ENCODE measurements around the gene NOVA2.
"Not testable (repeated sequence)": the region's sequence is repeated elsewhere in the genome, so short reads cannot be mapped to it uniquely, and the experiment has no call there.

The NOVA2 gene

GRCh38 chr19:45919678-45920077, 54.0 kb downstream of the NOVA2 start:
- DNase-seq = no peak

DNA sequence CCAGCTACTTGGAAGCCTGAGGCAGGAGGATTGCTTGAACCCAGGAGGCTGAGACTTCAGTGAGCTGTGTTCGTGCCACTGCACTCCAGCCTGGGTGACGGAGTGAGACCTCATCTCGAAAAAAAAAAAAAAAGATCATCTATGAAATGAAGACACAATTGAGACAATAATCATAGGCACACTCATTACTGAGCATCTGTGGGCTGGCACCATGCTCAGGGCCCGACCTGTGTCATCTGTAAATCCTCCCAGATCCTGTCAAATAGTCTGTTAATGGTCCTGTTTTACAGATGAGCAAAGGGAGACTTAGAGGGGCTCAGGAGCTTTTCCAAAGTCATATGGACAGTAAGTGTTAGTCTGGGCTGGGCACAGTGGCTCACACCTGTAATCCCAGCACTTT, 54.9 kb downstream of the NOVA2 start:
- no peak for DNase-seq

DNA sequence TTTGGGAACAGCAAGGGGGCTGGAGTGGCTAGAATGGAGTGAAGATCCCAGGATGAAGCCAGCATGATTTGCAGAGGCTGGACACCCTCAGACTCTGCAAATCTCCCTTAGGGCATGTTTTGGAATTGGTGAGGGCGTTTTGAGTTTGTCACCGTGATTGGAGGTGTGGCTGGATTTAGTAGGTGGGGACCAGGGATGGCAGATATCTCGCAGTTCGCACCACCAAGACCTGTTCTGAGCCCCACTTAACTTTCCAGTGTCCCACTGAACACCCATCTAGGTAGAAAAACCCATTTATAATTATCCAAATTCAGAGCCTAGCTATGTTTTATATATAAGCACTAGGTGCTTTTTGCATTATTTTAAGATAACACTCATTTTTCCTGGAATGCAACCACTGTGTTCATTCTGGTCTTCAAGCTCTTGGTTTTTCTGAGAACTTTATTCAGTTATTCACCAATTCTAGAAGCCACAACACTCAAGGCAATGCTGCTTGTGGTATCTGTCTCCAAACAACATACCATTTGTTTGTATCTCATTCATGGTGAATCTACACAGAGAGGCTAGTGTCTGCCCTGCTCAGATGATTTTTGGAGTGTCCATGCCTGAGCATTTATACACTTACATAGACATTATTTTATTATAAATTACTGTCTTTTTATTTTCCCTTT, 56.1 kb downstream of the NOVA2 start:
- DNase-seq = no peak

GRCh38 chr19:45913874-45914830, 59.5 kb downstream of the NOVA2 start, which contains the start of gene NANOS2:
Gene NANOS2 (minus strand): TSS chr19:45914778. CDS start chr19:45914693, 85 bp downstream.
- DNase-seq = no peak

GRCh38 chr19:45911291-45911690, 62.4 kb downstream of the NOVA2 start:
- no peak for DNase-seq

DNA sequence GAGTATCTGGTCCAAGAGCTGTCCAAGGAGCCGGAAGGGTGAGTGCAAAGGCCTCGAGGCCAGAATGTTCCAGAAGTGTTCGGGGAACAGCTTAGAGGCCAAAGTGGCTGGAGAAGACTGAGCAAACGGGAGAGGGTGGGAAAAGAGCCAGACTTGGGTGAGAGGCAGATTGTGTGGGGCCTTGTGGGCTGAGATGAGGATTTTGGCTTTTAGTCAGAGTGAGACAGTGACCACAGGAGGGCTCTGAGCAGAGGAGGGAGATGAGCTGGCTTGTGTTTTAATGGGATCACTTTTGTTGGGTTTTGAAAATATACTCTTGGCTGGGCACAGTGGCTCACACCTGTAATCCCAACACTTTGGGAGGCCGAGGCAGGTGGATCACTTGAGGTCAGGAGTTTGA, 64.7 kb downstream of the NOVA2 start:
- DNase-seq = no peak

GRCh38 chr19:45906221-45906620, 67.4 kb downstream of the NOVA2 start:
- DNase-seq = no peak

DNA sequence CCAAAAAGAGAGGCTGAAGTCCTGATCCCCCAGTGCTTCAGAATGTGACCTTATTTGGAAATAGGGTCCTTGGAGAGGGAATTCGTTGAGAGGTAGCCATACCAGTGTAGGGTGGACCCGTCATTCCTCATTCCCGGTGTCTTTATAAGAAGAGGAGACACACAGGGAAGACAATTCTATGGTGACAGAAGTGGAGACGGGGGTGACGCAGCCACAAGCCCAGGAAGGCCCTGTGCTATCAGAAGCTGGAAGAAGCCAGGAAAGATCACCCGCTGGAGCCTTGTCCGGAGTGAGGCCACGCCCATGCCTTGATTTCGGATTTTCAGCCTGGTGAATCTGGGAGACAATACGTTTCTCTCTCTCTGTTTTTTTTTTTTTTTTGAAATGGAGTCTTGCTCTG, 68.7 kb downstream of the NOVA2 start:
- no peak for DNase-seq

- DNase-seq = peak; percentile 97
These were observed 70.7 kb downstream of the NOVA2 start for GRCh38 chr19:45902651-45903625.

- DNase-seq = peak; percentile 49
These were observed 71.6 kb downstream of the NOVA2 start, which contains the start of gene MYPOP for GRCh38 chr19:45901912-45902650. Gene MYPOP (minus strand): TSS chr19:45902613. CDS start chr19:45901773, 840 bp downstream.

DNA sequence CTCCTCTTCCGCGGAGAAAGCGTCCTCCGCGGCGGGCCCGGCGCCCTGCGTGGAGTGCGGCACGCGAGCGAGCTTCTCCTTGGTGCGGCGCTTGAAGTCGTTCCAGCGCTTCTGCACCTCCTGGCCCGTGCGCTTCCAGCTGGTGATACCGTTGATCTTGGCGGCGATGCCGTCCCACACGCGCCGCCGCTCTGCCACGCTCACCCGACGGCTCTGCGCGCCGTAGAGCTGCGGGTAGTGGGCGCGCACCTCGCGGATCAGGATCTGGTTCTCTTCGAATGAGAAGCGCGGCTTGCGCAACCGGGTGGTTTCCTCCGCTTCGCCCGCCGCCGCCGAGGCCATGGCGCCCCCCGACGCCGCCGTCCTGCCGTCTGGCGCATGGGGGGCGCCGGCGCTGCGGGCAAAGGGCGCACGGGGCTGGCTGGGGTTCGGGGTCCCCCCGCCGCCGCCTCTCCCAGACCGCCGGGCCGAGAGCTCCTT, 72.2 kb downstream of the NOVA2 start:
- DNase-seq = no peak

DNA sequence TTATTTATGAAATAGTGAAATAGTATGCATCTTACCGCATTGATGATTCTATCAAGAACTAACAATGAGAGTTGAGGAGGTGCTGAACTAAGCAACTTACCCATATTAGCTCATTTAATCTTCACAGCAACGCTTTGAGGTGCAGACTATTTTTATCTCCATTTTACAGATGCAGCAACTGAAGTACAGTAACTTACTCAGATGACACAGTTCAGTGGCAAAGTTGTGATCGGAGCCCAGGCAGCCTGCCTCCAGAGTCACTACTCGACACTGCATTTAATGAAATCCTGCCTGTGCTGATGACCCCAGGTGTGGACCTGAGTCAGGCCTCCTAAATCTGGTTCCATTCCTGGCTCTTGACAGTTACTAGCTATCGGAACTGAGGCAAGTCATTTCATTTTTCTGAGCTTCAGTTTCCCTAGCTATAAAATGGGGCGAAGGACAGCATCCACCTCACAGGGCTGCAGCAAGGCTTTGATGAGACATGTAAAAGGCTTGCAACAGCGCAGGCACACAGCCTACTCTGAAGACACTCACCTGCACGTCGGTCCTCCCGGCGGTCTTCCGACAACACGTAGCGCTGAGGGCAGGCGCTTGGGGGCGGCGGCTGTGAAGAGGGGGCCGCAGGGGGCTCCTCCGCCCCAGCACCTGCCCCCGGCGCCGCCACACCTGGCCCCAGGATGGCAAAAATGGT, 72.8 kb downstream of the NOVA2 start:
- DNase-seq = peak; percentile 26

DNA sequence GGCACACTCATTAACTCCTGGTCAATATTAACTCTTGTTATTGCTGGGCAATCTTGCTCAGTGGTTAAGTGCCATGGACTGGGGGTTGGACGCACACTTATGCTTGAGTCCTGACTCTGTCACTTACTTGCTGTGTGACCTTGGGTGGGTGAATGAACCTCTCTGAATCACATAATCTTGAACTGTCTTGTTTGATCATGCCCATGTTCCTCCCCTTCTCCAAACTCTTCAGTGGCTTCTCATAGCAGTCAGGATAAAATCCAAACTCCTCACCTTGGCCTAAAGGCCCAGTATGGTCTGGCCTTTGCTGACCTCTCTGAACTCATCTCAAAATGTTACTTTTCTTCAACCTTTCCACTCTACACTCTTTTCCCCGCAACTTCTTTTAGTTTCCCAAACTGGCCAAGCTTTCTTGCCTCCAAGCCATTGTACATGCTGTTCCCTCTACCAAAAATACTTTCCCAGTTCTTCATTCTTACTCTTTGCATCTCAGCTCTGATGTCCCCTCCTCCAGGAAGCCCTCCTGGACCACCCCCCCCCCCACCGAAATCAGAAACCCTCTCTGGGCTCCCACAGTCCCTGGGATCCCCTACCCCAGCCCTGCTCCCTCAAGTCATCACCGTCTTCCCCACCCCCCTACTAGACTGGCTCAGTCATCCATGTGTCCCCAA, 73.6 kb downstream of the NOVA2 start:
- no peak for DNase-seq

DNA sequence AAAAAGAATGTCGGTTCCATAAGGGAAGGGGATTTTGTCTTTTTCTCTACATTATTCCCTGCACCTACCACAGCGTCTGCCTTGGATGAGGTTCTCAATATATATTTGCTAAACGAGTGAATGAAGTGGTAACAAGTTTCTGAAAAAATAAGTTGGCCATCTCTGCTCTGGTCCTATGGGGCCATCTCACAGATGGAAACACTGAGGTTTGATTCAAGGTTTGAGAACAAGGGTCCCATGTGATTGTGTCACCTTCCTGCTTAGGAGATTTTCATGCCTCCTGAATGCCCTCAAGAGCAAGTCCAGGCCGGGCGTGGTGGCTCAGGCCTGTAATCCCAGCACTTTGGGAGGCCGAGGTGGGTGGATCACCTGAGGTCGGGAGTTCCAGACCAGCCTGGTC, 74.4 kb downstream of the NOVA2 start:
- DNase-seq = no peak

DNA sequence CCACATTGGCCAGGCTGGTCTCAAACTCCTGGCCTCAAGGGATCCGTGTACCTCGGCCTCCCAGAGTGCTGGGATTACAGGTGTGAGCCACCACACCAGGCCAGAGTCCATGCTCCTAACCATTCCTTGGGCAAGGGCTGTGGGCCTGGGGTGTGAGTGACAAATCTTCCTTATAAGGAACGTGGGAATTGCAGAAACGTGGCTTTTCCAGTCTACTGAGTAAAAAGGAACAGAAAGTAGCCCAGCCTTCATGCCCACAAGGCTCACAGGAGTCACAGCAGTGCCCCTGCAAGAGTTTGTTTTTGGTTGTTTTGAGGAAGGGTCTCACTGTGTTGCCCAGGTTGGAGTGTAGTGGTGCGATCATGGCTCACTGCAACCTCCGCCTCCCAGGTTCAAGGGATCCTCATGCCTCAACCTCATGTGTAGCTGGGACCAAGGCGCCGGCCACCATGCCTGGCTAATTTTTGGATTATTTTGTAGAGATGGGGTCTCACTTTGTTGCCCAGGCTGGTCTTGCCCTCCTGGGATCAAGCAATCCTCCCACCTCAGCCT, 76.3 kb downstream of the NOVA2 start:
- DNase-seq = no peak

DNA sequence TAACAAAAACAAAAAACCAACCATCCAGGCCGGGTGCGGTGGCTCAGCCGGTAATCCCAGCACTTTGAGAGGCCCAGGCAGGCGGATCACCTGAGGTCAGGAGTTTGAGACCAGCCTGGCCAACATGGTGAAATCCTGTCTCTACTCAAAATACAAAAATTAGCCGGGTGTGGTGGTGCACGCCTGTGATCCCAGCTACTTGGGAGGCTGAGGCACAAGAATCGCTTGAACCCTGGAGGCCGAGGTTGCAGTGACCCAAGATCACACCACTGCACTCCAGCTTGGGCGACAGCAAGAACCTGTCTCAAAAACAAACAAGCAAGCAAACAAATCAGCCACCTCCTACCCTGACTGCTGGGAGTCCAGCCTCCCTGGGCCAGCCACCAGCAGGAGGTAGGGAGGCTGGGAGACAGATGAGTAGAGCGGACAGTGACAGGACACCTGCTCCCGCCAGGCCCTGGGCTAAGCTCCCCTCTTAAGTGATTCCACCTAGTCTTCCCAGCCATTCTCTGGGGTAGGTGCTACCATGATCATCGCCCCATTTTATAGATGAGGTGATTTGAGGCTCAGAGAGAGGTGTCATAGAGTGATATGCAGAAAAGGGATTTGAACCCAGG, 77.6 kb downstream of the NOVA2 start:
- DNase-seq = not testable (repeated sequence)

DNA sequence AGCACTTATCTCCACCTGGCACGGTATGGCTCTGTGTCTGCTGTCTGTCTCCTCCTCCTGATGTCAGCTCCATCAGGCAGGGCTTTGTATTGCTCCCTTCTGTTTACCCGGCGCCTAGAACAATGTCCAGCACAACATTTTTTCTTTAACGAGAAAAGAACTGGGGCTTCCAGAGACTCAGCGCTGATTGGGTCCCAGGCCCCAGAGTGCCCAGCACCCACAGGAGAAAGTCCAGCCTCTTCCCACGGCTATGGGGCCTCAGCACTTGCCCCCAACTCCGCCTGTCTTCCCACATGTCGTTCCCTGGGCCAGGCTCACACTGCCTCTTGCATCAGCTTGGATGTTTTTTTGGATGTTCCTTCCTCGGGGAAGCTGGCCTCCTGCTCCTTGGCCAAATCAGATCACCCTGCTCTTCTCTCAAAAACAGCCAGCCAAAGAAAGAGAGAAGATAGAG, 78.1 kb downstream of the NOVA2 start:
- DNase-seq = no peak

DNA sequence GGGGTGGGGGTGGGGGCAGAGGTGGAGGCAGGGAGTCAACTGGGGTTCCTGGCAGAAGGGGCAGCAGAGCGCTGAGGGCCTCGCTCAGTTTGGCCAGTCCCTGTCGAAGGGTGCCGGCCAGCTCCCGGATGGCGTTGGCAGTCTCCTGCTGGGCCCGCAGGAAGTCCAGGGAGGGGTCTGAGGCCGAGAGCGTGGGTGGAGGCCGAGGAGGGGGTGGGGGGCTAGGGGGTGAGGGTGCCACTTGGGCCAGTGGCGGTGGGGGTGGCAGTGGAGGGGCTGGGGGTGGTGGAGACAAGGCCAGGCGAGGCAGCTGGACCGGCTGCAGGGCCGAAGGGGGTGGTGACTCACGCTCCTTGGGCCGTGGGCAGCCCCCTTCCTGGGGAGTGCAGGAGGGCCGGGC, 82.8 kb downstream of the NOVA2 start:
- no peak for DNase-seq

GRCh38 chr19:45889210-45889885, 84.3 kb downstream of the NOVA2 start:
- DNase-seq = no peak
